ENCODE measurements around the gene AFG1L.
A peak's percentile ranks its signal among the peaks of the same experiment; 100 is the strongest.

AFG1L gene

GRCh38 chr6:108568551-108569305, 273.9 kb downstream of the AFG1L start:
- in situ Hi-C loops (cut with MboI; ENCODE audit: low pct_unique_long_range_greater_than_20kb, low sequenced_read_pairs, unreplicated experiment) = no loop called here
- TF ChIP-seq CTCF (IDR thresholded peaks at IDR 0.05; ENCODE audit: extremely low read depth, insufficient read depth, missing control alignments) = no peak
- DNase-seq (ENCODE audit: low spot score) = no peak

- in situ Hi-C loops (cut with MboI; ENCODE audit: low pct_unique_long_range_greater_than_20kb, low sequenced_read_pairs, unreplicated experiment) = no loop called here
- TF ChIP-seq CTCF (IDR thresholded peaks at IDR 0.05; ENCODE audit: extremely low read depth, insufficient read depth, missing control alignments) = peak; percentile 6
- DNase-seq (ENCODE audit: low spot score) = no peak
These were observed 275.7 kb downstream of the AFG1L start for GRCh38 chr6:108570517-108570916.

GRCh38 chr6:108574457-108575141, 279.7 kb downstream of the AFG1L start:
- in situ Hi-C loops (cut with MboI; ENCODE audit: low pct_unique_long_range_greater_than_20kb, low sequenced_read_pairs, unreplicated experiment) = no loop called here
- DNase-seq (ENCODE audit: low spot score) = no peak
- TF ChIP-seq CTCF (IDR thresholded peaks at IDR 0.05; ENCODE audit: extremely low read depth, insufficient read depth, missing control alignments) = no peak

Measured in GM13977 (cell line).